GM12878 (cell line): ENCODE data around the gene EGF. TPM values are rescaled to one million over a fixed set of nuclear protein-coding genes. Genes with fewer than 3 reads are reported as not detected.

Source experiments
- ATAC-seq: fragments of 200-7000 bp; cut with Tn5 transposase; 3 replicates; pipeline ENCODE4 v1.9.1; 2020; ENCODE audit warnings: mild to moderate bottlenecking, moderate library complexity
- BruUV-seq: library from RNA; stranded (reverse); fragments of 400-500 nt; replicated peaks from 2 replicates; lab custom pipeline; 2021; lab: Mats Ljungman, UMichigan
- CTCF ChIA-PET: fragments of 300-600 bp; sonication (Branson Sonifier 250); formaldehyde crosslinking; extraction: SDS; loops from one replicate; lab custom pipeline; 2021; ENCODE audit warnings: inconsistent platforms; lab: Yijun Ruan, JAX
- POLR2A ChIA-PET: fragments of 350-600 bp; formaldehyde crosslinking; extraction: SDS; loops from one replicate; lab custom pipeline; 2021; ENCODE audit warnings: inconsistent platforms; lab: Charles Lee
- RAD21 ChIA-PET: fragments of 300-600 bp; sonication (Branson Sonifier 250); formaldehyde crosslinking; loops from one replicate; lab custom pipeline; 2023; ENCODE audit warnings: antibody characterized with exemption; ENCODE audit not compliant: unreplicated experiment; lab: Charles Lee
- SMC1A ChIA-PET: fragments of 300-600 bp; sonication (Branson Sonifier 250); formaldehyde crosslinking; loops from one replicate; lab custom pipeline; 2023; ENCODE audit not compliant: unreplicated experiment, uncharacterized antibody; lab: Charles Lee
- DNase-seq: peaks from one replicate; pipeline ENCODE4 v3.0.0-alpha.2; 2011; ENCODE audit warnings: low read depth, low spot score
- FAIRE-seq: peaks from 3 replicates; lab custom pipeline; 2011; peaks lifted over from hg19 to GRCh38; lab: Jason Lieb, UNC
- H2AFZ ChIP-seq: 2 replicates; pipeline ENCODE4 v1.6.0; 2011; ENCODE audit warnings: low read depth, low read length, control low read depth; ENCODE audit not compliant: control insufficient read depth
- H3K27ac ChIP-seq: 2 replicates; pipeline ENCODE4 v1.5.1; 2011; ENCODE audit warnings: control low read depth; ENCODE audit not compliant: control insufficient read depth, insufficient read depth
- H3K27me3 ChIP-seq, 2 experiments: replicated peaks in 1 of 2; 2 replicates each; pipeline versions ENCODE4 v1.6.0 to v1.6.1; 2011; ENCODE audit warnings: low read length in 1 of 2; ENCODE audit not compliant: control insufficient read depth in 2 of 2, insufficient read depth in 2 of 2
- H3K36me3 ChIP-seq, 2 experiments: 2 replicates each; pipeline ENCODE4 v1.5.1; 2011; ENCODE audit warnings: low read length in 1 of 2; ENCODE audit not compliant: control insufficient read depth in 2 of 2, insufficient read depth in 2 of 2
- H3K4me1 ChIP-seq: 2 replicates; pipeline ENCODE4 v1.6.1; 2011; ENCODE audit warnings: mild to moderate bottlenecking, low read length, moderate library complexity, mixed read lengths; ENCODE audit not compliant: control insufficient read depth, insufficient read depth
- H3K4me2 ChIP-seq: 2 replicates; pipeline ENCODE4 v1.6.0; 2011; ENCODE audit warnings: control low read depth; ENCODE audit not compliant: control insufficient read depth, insufficient read depth
- H3K4me3 ChIP-seq: fragments of 200-600 bp; sonication (generic); 2 replicates; pipeline ENCODE4 v1.5.1; 2016
- H3K79me2 ChIP-seq: 2 replicates; pipeline ENCODE4 v1.6.0; 2011; ENCODE audit warnings: low read length; ENCODE audit not compliant: control insufficient read depth, insufficient read depth
- H3K9ac ChIP-seq: 2 replicates; pipeline ENCODE4 v1.8.0; 2011; ENCODE audit warnings: low read length, control low read depth, mixed read lengths; ENCODE audit not compliant: control insufficient read depth, insufficient read depth
- H3K9me3 ChIP-seq: replicated peaks from 3 replicates; pipeline ENCODE4 v1.5.1; 2011; ENCODE audit warnings: mild to moderate bottlenecking, low read length; ENCODE audit not compliant: control insufficient read depth, insufficient read depth
- H4K20me1 ChIP-seq: 2 replicates; pipeline ENCODE4 v1.6.0; 2011; ENCODE audit not compliant: control insufficient read depth, insufficient read depth
- BCL11A ChIP-seq: IDR thresholded peaks from 2 replicates; pipeline ENCODE4 v1.6.1; 2011; ENCODE audit warnings: low read depth, low read length
- CHD1 ChIP-seq: IDR thresholded peaks from 2 replicates; pipeline ENCODE4 v1.6.1; 2012; ENCODE audit warnings: low read depth, low read length, improper control_type of control experiment
- NFIC ChIP-seq: IDR thresholded peaks from 2 replicates; pipeline ENCODE4 v1.6.1; 2012; ENCODE audit warnings: low read depth, mild to moderate bottlenecking, inconsistent platforms, low read length, moderate library complexity
- PAX5 ChIP-seq: IDR thresholded peaks from 2 replicates; pipeline ENCODE4 v1.6.1; 2011; ENCODE audit warnings: low read depth, low read length, borderline replicate concordance
- RFX5 ChIP-seq: IDR thresholded peaks from 2 replicates; pipeline ENCODE4 v1.6.1; 2011; ENCODE audit warnings: low read depth, low read length, improper control_type of control experiment
- SIN3A ChIP-seq: IDR thresholded peaks from 2 replicates; pipeline ENCODE4 v1.6.1; 2012; ENCODE audit warnings: low read depth, low read length, improper control_type of control experiment
- SPI1 ChIP-seq: IDR thresholded peaks from 2 replicates; pipeline ENCODE4 v1.6.1; 2011; ENCODE audit warnings: low read depth, mild to moderate bottlenecking, low read length, moderate library complexity, borderline replicate concordance; ENCODE audit not compliant: insufficient read depth
- WGBS: methylation state at CpG from one replicate; pipeline ENCODE4 v1.1.6; 2016; ENCODE audit warnings: low lambda C conversion rate; ENCODE audit not compliant: insufficient replicate concordance, insufficient coverage; ENCODE audit errors: missing lambda C conversion rate; 5-methylcytosine and 5-hydroxymethylcytosine counted together
- in situ Hi-C: fragments of 300-500 bp; cut with MboI; formaldehyde crosslinking; loops from 9 replicates; pipeline ENCODE4 v1.14.3; 2018; ENCODE audit warnings: mixed read lengths
- intact Hi-C: fragments of 100-400 bp; cut with micrococcal nuclease; formaldehyde crosslinking; loops from one replicate; pipeline ENCODE4 v1.14.2; 2022; ENCODE audit not compliant: unreplicated experiment
- polyA plus RNA-seq, 11 experiments: library from polyadenylated mRNA; depleted of rRNA in 4 of 11; unstranded in 6 of 11; stranded (reverse) in 5 of 11; fragments of >200 nt; fragmentation: Nextera tagmentation in 4 of 11; fragmentation: Illumina TruSeq in 1 of 11; extraction: Ambion mirVana in 4 of 11; extraction: Trizol in 1 of 11; gene quantifications; 1 replicate in 1 of 11; 2 replicates in 10 of 11; pipeline versions ENCODE4 v1.2.1 to v1.2.3, GENCODE V29; 2011 to 2016; ENCODE audit warnings: inconsistent platforms in 2 of 11, missing spikeins in 2 of 11, low read depth in 1 of 11
- total RNA-seq, 4 experiments: library from RNA; depleted of rRNA in 3 of 4; stranded (reverse); fragments of >200 nt in 3 of 4; fragmentation: Illumina TruSeq in 1 of 4; extraction: Trizol in 1 of 4; gene quantifications; 2 replicates each; pipeline versions ENCODE4 v1.2.1 to v1.2.3, GENCODE V29; 2013 to 2021

The EGF gene
- total and polyA plus RNA-seq, 10 of the 15 experiments (the other 5 are each of a cell fraction or from before 2014, with no cell fraction given) = 0.02 to 0.90 (median 0.19) TPM; not detected in 4

DNA sequence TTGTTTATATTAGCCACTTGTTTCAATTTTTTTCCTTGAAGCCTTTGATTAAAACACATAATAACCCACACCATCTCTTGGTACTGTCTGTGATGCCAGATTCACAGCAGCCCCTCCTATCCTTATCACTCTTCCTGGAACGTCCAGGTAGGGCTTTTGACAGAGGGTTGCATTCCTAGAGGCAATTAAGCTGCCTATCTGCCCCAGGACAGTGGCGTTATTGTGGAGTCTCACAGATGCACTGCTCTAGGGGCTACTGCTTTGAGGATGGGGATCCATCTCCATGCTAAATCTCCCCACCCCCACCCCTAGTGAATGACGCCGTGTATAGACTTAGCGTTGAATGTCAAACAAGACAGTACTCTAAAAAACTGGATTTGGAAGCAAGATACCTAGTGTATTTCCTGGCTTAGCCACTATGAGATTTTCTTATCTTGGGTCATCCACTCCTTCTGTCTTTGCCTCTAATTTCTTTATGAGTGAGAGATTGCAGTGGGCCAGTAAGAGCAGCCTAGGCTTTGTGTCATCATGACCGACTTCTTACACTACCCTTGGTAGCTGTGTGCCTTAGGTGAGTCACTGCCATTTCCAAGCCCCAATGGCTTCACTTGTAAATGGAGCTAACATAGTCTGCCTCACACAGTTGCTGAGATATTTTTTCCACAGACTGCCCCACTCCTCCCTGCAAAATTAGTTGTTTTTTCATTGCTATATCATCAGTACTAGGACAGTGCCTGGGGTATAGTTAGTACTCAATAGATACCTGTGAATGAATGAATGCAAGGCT lies 90.9 kb downstream of the EGF start:
- H3K9ac ChIP-seq = no peak overlapping the region
- no peak overlapping the region for H2AFZ ChIP-seq
- no peaks in the 10 kb centered on the region for H4K20me1 ChIP-seq
- H3K4me3 ChIP-seq = no peak overlapping the region
- no peak for ATAC-seq
- SMC1A ChIA-PET = interaction anchor here (1.1 to 6.9 kb wide), 4 partner anchors 10 to 515 kb away, joined by 3 to 114 read pairs (median 4); no protein-coding TSS in a partner anchor
- FAIRE-seq = no peak
- TF ChIP-seq PAX5 (no peak), NFIC (no peak), RFX5 (no peak), CHD1 (no peak), SPI1 (no peak), BCL11A (no peak), SIN3A (no peak)
- H3K27me3 ChIP-seq = no peaks in the 10 kb centered on the region
- H3K9me3 ChIP-seq = no peaks in the 10 kb centered on the region
- DNase-seq = no peak
- H3K27ac ChIP-seq = no peak overlapping the region
- no peak overlapping the region for H3K4me2 ChIP-seq
- POLR2A ChIA-PET = no interaction called here
- WGBS = 53% methylated on average over 6 of the region's 6 CpGs
- H3K79me2 ChIP-seq = no peaks in the 10 kb centered on the region
- in situ Hi-C loops (loop anchor here (10.0 to 25.0 kb wide), 2 partner anchors 311 to 1284 kb away; no protein-coding TSS in a partner anchor), intact Hi-C loops (no loop called here)
- no peaks in the 10 kb centered on the region for H3K36me3 ChIP-seq
- BruUV-seq = no TSS peak
- CTCF ChIA-PET = interaction anchor here (0.8 to 22.1 kb wide), 5 partner anchors 10 to 522 kb away, joined by 3 to 812 read pairs (median 3); no protein-coding TSS in a partner anchor
- RAD21 ChIA-PET = interaction anchor here (1.8 to 4.2 kb wide), 3 partner anchors 507 to 514 kb away, joined by 7 to 35 read pairs (median 7); no protein-coding TSS in a partner anchor
- H3K4me1 ChIP-seq = peaks cover 4% of the 10 kb centered on the region; the same call in 1 of the 2 replicates
